CD4-positive, alpha-beta T cell (primary cell): ENCODE measurements around the gene CD300H. TPM values are rescaled to one million over a fixed set of nuclear protein-coding genes. Genes with fewer than 3 reads are reported as not detected.
"Not testable (repeated sequence)": the region's sequence is repeated elsewhere in the genome, so short reads cannot be mapped to it uniquely, and the experiment has no call there.

Source experiments
- ATAC-seq: fragments of 200-7000 bp; cut with Tn5 transposase; one replicate; pipeline ENCODE4 v1.10.0; 2022; ENCODE audit warnings: mild to moderate bottlenecking; ENCODE audit not compliant: poor library complexity
- CTCF ChIA-PET: fragments of 350-600 bp; sonication (Branson Sonifier 250); formaldehyde crosslinking; loops from one replicate; lab custom pipeline; 2021; ENCODE audit warnings: antibody characterized with exemption, inconsistent platforms; lab: Charles Lee
- POLR2A ChIA-PET: fragments of 350-600 bp; sonication (Branson Sonifier 250); formaldehyde crosslinking; loops from one replicate; lab custom pipeline; 2021; ENCODE audit warnings: antibody characterized with exemption, inconsistent platforms; lab: Charles Lee
- DNase-seq, 14 experiments: peaks; one replicate each; pipeline ENCODE4 v3.0.0-alpha.2; 2013 to 2020; ENCODE audit warnings: mixed read lengths in 2 of 14
- H3K27ac ChIP-seq, 2 donors: one replicate each; pipeline versions ENCODE4 v1.5.1 to v1.7.0; 2013; ENCODE audit warnings: low read length in 2 of 2, low read depth in 1 of 2, mild to moderate bottlenecking in 1 of 2
- H3K27me3 ChIP-seq, 2 experiments: 1 replicate in 1 of 2; 2 replicates in 1 of 2; pipeline versions ENCODE4 v1.6.1 to v1.7.0; 2013; ENCODE audit warnings: low read length in 2 of 2, control low read depth in 1 of 2, mild to moderate bottlenecking in 1 of 2, moderate library complexity in 1 of 2; ENCODE audit not compliant: insufficient read depth in 2 of 2, control insufficient read depth in 1 of 2
- H3K36me3 ChIP-seq: one replicate; pipeline ENCODE4 v1.6.1; 2013; ENCODE audit warnings: low read length, control low read depth; ENCODE audit not compliant: insufficient read depth
- H3K4me1 ChIP-seq: one replicate; pipeline ENCODE4 v1.6.1; 2013; ENCODE audit warnings: low read length, control low read depth; ENCODE audit not compliant: insufficient read depth
- H3K4me3 ChIP-seq: one replicate; pipeline ENCODE4 v1.5.1; 2013; ENCODE audit warnings: mild to moderate bottlenecking, low read length, moderate library complexity
- H3K9me3 ChIP-seq, 2 experiments: 1 replicate in 1 of 2; 2 replicates in 1 of 2; pipeline versions ENCODE4 v1.6.1 to v1.7.0; 2013; ENCODE audit warnings: low read length in 2 of 2, mild to moderate bottlenecking in 2 of 2, control low read depth in 1 of 2, moderate library complexity in 1 of 2; ENCODE audit not compliant: control insufficient read depth in 1 of 2, insufficient read depth in 1 of 2
- H3K27ac Mint-ChIP-seq: one replicate; pipeline ENCODE4 v1.8.0; 2020; ENCODE audit warnings: mixed read lengths
- H3K27me3 Mint-ChIP-seq: one replicate; pipeline ENCODE4 v1.8.0; 2021; ENCODE audit warnings: mixed read lengths
- H3K36me3 Mint-ChIP-seq: one replicate; pipeline ENCODE4 v1.8.0; 2021; ENCODE audit warnings: low read depth, mixed read lengths
- H3K4me1 Mint-ChIP-seq: one replicate; pipeline ENCODE4 v1.8.0; 2021; ENCODE audit warnings: low read depth, mixed read lengths
- H3K4me3 Mint-ChIP-seq: one replicate; pipeline ENCODE4 v1.8.0; 2020; ENCODE audit warnings: mild to moderate bottlenecking, mixed read lengths
- H3K9me3 Mint-ChIP-seq: one replicate; pipeline ENCODE4 v1.8.0; 2020; ENCODE audit warnings: mixed read lengths
- intact Hi-C, 2 experiments: fragments of 100-400 bp; cut with DNase I in 1 of 2; cut with micrococcal nuclease in 1 of 2; formaldehyde crosslinking; loops; one replicate each; pipeline versions ENCODE4 v1.15.1 to v1.9.0; 2023 to 2025; cut with DNase I, micrococcal nuclease
- total RNA-seq, 174 experiments: library from RNA in 2 of 174; stranded (reverse) in 2 of 174; gene quantifications; one replicate each; pipeline ENCODE4 v1.2.3 and lab custom pipeline; 2021 to 2026
- TF ChIP-seq, protein P1 (sequence below): fragments of 200-600 bp; IDR thresholded peaks from one replicate; pipeline ENCODE4 v1.8.0; 2022; ENCODE audit warnings: antibody characterized with exemption, mild to moderate bottlenecking

The CD300H gene
- total RNA-seq, 2 experiments from 2014 or later: not detected

DNA sequence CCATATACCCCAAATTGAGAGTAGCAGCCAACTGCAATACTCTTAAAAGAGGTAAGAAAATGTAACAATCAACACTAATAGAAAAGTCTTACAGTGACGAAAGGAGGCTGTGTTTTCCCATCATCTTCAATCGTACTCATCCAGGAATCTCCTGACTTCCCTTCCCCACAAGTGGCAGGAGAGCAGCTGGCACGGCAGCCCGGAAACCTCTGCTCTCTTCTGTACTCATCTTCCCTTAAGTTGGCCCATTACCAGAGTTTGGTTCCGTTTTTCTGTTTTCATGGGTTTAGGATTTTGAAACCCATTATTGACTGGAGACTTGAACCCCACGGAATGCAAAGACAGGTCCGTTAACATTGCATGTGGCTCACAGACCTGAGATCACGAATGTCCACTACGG is 11.7 kb upstream of the CD300H start:
- TF ChIP-seq, protein P1, sequence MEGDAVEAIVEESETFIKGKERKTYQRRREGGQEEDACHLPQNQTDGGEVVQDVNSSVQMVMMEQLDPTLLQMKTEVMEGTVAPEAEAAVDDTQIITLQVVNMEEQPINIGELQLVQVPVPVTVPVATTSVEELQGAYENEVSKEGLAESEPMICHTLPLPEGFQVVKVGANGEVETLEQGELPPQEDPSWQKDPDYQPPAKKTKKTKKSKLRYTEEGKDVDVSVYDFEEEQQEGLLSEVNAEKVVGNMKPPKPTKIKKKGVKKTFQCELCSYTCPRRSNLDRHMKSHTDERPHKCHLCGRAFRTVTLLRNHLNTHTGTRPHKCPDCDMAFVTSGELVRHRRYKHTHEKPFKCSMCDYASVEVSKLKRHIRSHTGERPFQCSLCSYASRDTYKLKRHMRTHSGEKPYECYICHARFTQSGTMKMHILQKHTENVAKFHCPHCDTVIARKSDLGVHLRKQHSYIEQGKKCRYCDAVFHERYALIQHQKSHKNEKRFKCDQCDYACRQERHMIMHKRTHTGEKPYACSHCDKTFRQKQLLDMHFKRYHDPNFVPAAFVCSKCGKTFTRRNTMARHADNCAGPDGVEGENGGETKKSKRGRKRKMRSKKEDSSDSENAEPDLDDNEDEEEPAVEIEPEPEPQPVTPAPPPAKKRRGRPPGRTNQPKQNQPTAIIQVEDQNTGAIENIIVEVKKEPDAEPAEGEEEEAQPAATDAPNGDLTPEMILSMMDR: no peak
- Mint-ChIP-seq H3K4me3 (no peak overlapping the region), H3K27me3 (no peaks in the 10 kb centered on the region), H3K4me1 (peaks cover 21% of the 10 kb centered on the region), H3K9me3 (no peaks in the 10 kb centered on the region), H3K27ac (no peak overlapping the region), H3K36me3 (no peaks in the 10 kb centered on the region)
- Histone ChIP-seq H3K27me3 (no peaks in the 10 kb centered on the region), H3K9me3 (peaks cover 0 to 3% of the 10 kb centered on the region in 2 experiments), H3K4me3 (no peak overlapping the region), H3K4me1 (peaks cover 13% of the 10 kb centered on the region), H3K36me3 (no peaks in the 10 kb centered on the region), H3K27ac (no peak overlapping the region)
- ATAC-seq: no peak
- no peak for DNase-seq
- intact Hi-C loops: no loop called here
- POLR2A ChIA-PET: no interaction called here
- CTCF ChIA-PET: no interaction called here

DNA sequence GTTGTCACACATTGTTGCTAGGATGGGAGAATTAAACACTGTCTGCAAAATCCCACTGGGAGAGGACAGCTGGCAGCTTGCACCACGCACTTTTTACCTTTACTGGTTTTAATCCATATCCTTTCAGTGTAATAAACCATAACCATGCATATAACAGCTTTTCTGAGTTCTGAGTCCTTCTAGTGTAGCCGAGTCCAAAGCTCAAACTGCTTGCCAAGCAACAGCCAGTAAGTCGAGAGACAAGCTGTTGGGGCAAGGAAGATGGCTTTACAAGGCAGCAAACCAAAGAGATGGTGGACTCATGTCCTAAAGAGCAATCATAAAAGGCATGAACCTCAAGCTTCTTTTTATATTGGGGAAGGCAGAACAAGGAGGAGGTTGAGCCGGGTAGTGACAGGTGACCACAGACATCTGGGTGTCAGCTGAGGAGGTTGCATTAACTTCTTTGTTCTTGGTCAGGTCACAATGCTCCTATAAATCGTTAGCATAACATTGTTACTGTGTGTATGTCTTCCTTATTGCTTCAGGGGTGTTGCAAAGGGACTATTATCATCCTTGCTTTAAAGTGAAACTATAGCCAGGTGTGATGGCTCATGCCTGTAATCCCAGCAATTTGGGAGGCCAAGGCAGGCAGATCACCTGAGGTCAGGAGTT is 7.3 kb upstream of the CD300H start:
- Histone ChIP-seq H3K27ac (no peak overlapping the region), H3K27me3 (peaks cover 1 to 3% of the 10 kb centered on the region in 2 experiments), H3K9me3 (no peaks in the 10 kb centered on the region), H3K4me3 (no peak overlapping the region), H3K4me1 (peaks cover 5% of the 10 kb centered on the region), H3K36me3 (no peaks in the 10 kb centered on the region)
- no peak for ATAC-seq
- DNase-seq: no peak
- Mint-ChIP-seq H3K27ac (no peak overlapping the region), H3K4me3 (no peak overlapping the region), H3K9me3 (no peaks in the 10 kb centered on the region), H3K36me3 (no peaks in the 10 kb centered on the region), H3K4me1 (peaks cover 10% of the 10 kb centered on the region), H3K27me3 (peaks cover 12% of the 10 kb centered on the region)
- CTCF ChIA-PET: interaction anchor here (2.8 kb wide), 1 partner anchor 9 kb away, joined by 10 read pairs; no protein-coding TSS in a partner anchor
- TF ChIP-seq, protein P1: no peak
- intact Hi-C loops: no loop called here
- POLR2A ChIA-PET: no interaction called here

DNA sequence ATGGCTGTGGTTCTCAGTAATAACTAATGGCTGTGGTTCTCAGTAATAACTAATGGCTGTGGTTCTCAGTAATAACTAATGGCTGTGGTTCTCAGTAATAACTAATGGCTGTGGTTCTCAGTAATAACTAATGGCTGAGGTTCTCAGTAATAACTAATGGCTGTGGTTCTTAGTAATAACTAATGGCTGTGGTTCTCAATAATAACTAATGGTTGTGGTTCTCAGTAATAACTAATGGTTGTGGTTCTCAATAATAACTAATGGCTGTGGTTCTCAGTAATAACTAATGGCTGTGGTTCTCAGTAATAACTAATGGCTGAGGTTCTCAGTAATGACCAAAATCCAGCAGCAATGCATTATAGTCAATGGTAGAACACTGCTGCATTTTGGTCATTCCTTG is 6.3 kb upstream of the CD300H start:
- H3K4me1 Mint-ChIP-seq, CTCF ChIA-PET, H3K4me3 Mint-ChIP-seq, POLR2A ChIA-PET, H3K27ac Mint-ChIP-seq, H3K9me3 Mint-ChIP-seq, H3K4me3 ChIP-seq, ATAC-seq, H3K36me3 Mint-ChIP-seq, H3K4me1 ChIP-seq, DNase-seq, H3K36me3 ChIP-seq, H3K9me3 ChIP-seq, H3K27ac ChIP-seq, intact Hi-C loops: not testable (repeated sequence)
- H3K27me3 Mint-ChIP-seq: peaks cover 17% of the 10 kb centered on the region
- peaks cover 6 to 11% of the 10 kb centered on the region in 2 experiments for H3K27me3 ChIP-seq

DNA sequence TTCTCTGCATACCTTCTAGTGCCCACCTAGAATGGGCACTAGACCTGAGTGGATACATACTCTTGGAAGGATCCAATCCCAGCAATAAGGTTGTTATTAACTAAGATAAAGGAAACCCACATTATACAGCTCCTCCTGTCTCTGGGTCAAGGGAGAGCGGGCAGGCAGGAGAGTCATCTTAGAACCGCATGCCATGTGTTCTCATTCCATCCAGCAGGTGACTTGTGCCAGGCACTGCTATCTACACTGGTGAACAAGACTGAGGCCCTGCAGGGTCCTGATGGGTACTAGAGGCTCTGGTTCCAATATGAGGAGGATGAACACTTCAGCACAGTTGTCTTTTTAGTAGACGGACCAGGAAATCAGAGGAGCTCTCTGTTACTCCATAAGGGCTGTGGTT is 5.9 kb upstream of the CD300H start:
- Histone ChIP-seq H3K4me1 (peaks cover 7% of the 10 kb centered on the region), H3K4me3 (no peak overlapping the region), H3K9me3 (no peaks in the 10 kb centered on the region), H3K36me3 (no peaks in the 10 kb centered on the region), H3K27ac (no peak overlapping the region), H3K27me3 (peaks cover 8 to 11% of the 10 kb centered on the region in 2 experiments)
- H3K4me3 Mint-ChIP-seq: no peak overlapping the region
- TF ChIP-seq, protein P1: no peak
- H3K27me3 Mint-ChIP-seq: peaks cover 22% of the 10 kb centered on the region
- H3K4me1 Mint-ChIP-seq: no peaks in the 10 kb centered on the region
- ATAC-seq (no peak), DNase-seq (no peak)
- no peaks in the 10 kb centered on the region for H3K9me3 Mint-ChIP-seq
- ChIA-PET POLR2A (no interaction called here), CTCF (no interaction called here)
- no peak overlapping the region for H3K27ac Mint-ChIP-seq
- no peaks in the 10 kb centered on the region for H3K36me3 Mint-ChIP-seq
- intact Hi-C loops: no loop called here
